ENCODE measurements around the gene GAGE12J.
"Not testable (repeated sequence)": the region's sequence is repeated elsewhere in the genome, so short reads cannot be mapped to it uniquely, and the experiment has no call there.

Gene GAGE12J

DNA sequence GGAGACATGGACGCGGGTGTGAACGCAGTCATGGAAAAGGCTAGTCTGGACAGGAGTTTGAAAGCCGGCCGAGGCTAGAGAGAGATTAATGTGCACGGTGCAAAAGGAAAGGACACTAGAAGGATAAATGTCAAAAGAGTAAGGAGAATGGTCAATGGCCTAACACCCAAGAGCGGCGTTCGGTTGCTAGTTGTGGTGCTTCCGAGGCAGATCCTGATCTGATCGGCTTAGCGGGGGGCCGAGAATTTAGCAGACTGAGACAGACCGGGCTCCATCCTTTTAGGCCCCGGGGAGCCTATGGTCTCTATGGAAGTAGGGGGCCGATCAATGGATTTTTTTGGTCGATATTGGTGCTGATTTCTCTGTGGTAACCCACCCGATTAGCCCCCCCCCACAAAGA lies 11.5 kb upstream of the GAGE12J start:
- no peak for DNase-seq (ENCODE audit: low read depth)

- no peak for DNase-seq (ENCODE audit: low read depth)
Measured at GRCh38 chrX:49312176-49312575, 9.7 kb upstream of the GAGE12J start.

- DNase-seq (ENCODE audit: low read depth): no peak
Measured at GRCh38 chrX:49316085-49316484, 5.8 kb upstream of the GAGE12J start.

DNA sequence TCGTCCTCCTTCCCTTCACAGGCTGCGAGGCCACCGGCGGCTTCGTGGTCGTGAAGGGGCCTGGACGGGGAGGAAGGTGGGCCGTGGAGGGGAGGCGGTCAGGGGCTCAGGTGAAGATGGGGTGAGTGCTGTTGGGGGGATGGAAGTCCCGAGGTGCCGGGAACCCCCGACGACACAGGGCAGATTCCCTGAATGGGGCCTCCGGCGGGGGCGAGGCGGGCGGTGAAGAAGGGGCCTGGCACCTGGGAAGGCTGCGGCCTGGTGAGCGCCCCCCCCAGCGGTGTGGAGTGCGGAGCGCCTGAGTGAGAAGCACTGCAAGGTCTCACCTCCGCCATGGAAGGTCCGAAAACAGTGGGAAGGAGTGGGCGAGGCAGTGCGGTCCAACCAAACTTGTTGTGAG lies 429 bp downstream of the GAGE12J start:
- not testable (repeated sequence) for DNase-seq (ENCODE audit: low read depth)

DNA sequence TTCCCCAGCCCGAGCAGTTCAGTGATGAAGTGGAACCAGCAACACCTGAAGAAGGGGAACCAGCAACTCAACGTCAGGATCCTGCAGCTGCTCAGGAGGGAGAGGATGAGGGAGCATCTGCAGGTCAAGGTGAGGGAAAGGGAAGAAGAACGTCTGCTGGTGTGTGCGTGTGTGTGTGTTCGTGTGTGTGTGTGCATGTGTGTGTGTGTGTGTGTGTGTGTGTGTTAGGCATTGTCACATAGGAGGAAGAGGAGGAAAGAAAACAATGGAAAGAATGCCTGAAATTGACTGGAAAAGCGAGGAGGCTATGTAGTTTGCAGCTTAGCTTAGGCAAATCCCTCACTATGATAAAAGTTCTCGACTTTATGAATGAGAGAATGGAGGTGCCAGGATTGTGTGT lies 1.9 kb downstream of the GAGE12J start:
- DNase-seq (ENCODE audit: low read depth): not testable (repeated sequence)

DNA sequence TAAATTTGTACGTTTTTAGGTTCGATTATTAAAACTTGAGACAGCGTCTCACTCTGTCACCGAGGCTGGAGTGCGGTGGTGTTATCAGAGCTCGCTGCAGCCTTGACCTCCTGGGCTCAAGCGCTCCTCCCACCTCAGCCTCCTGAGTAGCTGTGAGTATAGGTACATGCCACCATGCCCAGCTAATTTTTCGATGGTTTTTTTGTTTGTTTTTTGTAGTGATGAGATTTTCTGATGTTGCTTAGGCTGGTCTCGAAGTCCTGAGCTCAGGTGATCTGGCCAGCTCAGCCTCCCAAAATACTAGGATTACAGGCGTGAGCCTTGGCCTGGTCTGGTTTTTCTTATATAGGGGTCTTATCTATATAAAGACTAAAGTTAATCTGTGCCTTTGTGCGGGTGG lies 8.6 kb downstream of the GAGE12J start:
- DNase-seq (ENCODE audit: low read depth): not testable (repeated sequence)

DNA sequence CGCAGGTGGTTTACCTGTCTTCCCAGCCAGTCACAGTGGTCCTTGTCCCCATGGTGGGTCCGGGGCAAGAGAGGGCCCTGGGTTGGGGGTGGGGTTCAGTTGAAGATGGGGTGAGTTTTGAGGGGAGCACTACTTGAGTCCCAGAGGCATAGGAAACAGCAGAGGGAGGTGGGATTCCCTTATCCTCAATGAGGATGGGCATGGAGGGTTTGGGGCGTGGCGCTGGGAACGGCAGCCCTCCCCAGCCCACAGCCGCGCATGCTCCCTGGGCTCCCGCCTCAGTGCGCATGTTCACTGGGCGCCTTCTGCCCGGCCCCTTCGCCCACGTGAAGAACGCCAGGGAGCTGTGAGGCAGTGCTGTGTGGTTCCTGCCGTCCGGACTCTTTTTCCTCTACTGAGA lies 9.4 kb downstream of the GAGE12J start, which contains the start of gene GAGE13:
GAGE13 (plus strand) TSS at position 301 of the 400 bp plus-strand sequence. CDS start 1,156 bp downstream, outside the sequence.
- DNase-seq (ENCODE audit: low read depth): not testable (repeated sequence)

GRCh38 chrX:49331841-49332240 lies 10.0 kb downstream of the GAGE12J start:
- DNase-seq (ENCODE audit: low read depth): not testable (repeated sequence)

GRCh38 chrX:49341449-49341848 lies 19.6 kb downstream of the GAGE12J start:
- DNase-seq (ENCODE audit: low read depth): not testable (repeated sequence)

DNA sequence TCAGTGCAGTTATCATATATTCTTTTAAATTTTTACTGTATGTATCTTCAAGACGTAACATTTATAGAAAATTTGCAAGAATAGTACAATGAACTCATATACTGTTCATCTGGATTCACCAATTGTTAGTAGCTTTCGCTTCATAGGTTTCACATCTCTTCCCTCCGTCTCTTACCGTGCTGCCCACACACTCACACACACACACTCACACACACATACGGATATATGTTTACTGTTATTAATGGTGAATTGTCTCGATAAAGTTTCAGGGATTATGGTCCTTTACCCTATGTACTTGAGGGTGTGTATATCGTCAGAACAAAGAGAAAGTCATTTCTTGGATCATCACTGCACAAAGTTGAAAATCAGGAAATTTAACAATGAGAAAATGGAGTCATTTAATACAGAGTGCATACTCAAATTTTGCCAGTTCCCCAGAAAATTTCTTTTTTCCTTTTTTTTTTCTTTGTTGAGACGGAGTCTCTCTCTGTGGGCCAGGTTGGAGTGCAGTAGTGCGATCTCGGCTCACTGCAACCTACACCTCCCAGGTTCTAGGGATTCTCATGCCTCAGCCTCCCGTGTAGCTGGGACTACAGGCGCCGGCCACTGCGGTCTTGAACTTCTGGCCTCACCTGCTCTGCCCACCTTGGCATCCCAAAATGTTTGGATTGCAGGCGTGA lies 22.8 kb downstream of the GAGE12J start:
- not testable (repeated sequence) for DNase-seq (ENCODE audit: low read depth)

GRCh38 chrX:49345402-49345801 lies 23.6 kb downstream of the GAGE12J start:
- not testable (repeated sequence) for DNase-seq (ENCODE audit: low read depth)

DNA sequence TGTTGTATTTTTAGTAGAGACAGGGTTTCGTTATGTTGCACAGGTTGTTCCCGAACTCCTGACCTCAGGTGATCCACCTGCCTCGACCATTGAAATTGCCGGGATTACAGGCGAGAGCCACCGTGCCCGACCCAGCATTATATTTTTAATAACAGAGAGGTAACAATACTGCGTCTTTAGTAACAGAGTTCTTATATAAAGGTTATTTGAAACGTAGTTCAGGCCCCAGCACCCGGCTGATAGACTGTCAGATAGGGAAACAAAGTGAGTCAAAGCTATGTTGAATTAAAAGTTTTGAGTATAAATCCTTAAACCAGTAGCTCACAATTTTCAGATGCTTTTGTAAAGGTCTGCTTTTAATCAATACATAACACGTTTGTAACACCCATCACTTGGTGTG lies 24.3 kb downstream of the GAGE12J start:
- not testable (repeated sequence) for DNase-seq (ENCODE audit: low read depth)
